Neural cell (in vitro differentiated cells): ENCODE data around the gene C11orf21. TPM values are rescaled to one million over a fixed set of nuclear protein-coding genes. Genes with fewer than 3 reads are reported as not detected.

Experiments used
- H2AFZ ChIP-seq: fragments of 200-600, 300-800 bp; sonication (generic), shearing (Covaris generic); 2 replicates; pipeline ENCODE4 v1.6.0; 2014; ENCODE audit warnings: low read depth, mild to moderate bottlenecking, antibody characterized with exemption, low read length, moderate library complexity
- H3F3A ChIP-seq: fragments of 200-600 bp; shearing (Covaris generic); 2 replicates; pipeline ENCODE4 v1.6.1; 2016; ENCODE audit warnings: mild to moderate bottlenecking, moderate library complexity, mixed read lengths, antibody characterized with exemption, low read length; ENCODE audit not compliant: insufficient read depth, poor library complexity, severe bottlenecking
- H3K27ac ChIP-seq: fragments of 200-600, 300-800 bp; sonication (generic), shearing (Covaris generic); 2 replicates; pipeline ENCODE4 v1.5.1; 2014; ENCODE audit warnings: mild to moderate bottlenecking, low read length, moderate library complexity
- H3K27me3 ChIP-seq: fragments of 300-800, 200-600 bp; sonication (generic), shearing (Covaris generic); 2 replicates; pipeline ENCODE4 v1.6.0; 2014; ENCODE audit warnings: mild to moderate bottlenecking, low read depth, low read length, moderate library complexity; ENCODE audit not compliant: insufficient read depth
- H3K36me3 ChIP-seq: fragments of 300-800, 200-600 bp; sonication (generic), shearing (Covaris generic); 2 replicates; pipeline ENCODE4 v1.5.1; 2014; ENCODE audit warnings: mild to moderate bottlenecking, antibody characterized with exemption, low read length, moderate library complexity; ENCODE audit not compliant: insufficient read depth
- H3K4me2 ChIP-seq: fragments of 300-800, 200-600 bp; sonication (generic), shearing (Covaris generic); 2 replicates; pipeline ENCODE4 v1.6.0; 2014; ENCODE audit warnings: mild to moderate bottlenecking, low read length
- H3K4me3 ChIP-seq: fragments of 300-800, 200-600 bp; sonication (generic), shearing (Covaris generic); 2 replicates; pipeline ENCODE4 v1.5.1; 2014; ENCODE audit warnings: mild to moderate bottlenecking, low read length, moderate library complexity
- H3K79me2 ChIP-seq: fragments of 200-600 bp; shearing (Covaris generic); replicated peaks from 2 replicates; pipeline ENCODE4 v1.6.0; 2014; ENCODE audit warnings: mild to moderate bottlenecking, low read length, moderate library complexity; ENCODE audit not compliant: insufficient read depth
- H3K9ac ChIP-seq: fragments of 300-800, 200-600 bp; sonication (generic), shearing (Covaris generic); 2 replicates; pipeline ENCODE4 v1.6.1; 2016; ENCODE audit warnings: mild to moderate bottlenecking, low read length, mixed read lengths
- H3K9me2 ChIP-seq: fragments of 200-600 bp; shearing (Covaris generic); 2 replicates; pipeline ENCODE4 v1.6.1; 2016; ENCODE audit warnings: mild to moderate bottlenecking, low read length, mixed read lengths; ENCODE audit not compliant: insufficient read depth
- H3K9me3 ChIP-seq: fragments of 200-600, 300-800 bp; sonication (generic), shearing (Covaris generic); 2 replicates; pipeline ENCODE4 v1.6.1; 2016; ENCODE audit warnings: mild to moderate bottlenecking, mixed run types, low read length, moderate library complexity, mixed read lengths
- H4K20me1 ChIP-seq: fragments of 200-600 bp; shearing (Covaris generic); 2 replicates; pipeline ENCODE4 v1.6.1; 2016; ENCODE audit warnings: mild to moderate bottlenecking, mixed run types; ENCODE audit not compliant: insufficient read depth
- CTCF ChIP-seq: fragments of 450-650 bp; IDR thresholded peaks from 2 replicates; pipeline ENCODE4 v1.5.1; 2014; ENCODE audit warnings: antibody characterized with exemption, mild to moderate bottlenecking, moderate library complexity; ENCODE audit not compliant: poor library complexity, severe bottlenecking
- EP300 ChIP-seq: fragments of 450-650 bp; conservative IDR thresholded peaks from 2 replicates; pipeline ENCODE4 v1.6.1; 2014; ENCODE audit warnings: antibody characterized with exemption, mild to moderate bottlenecking, moderate library complexity; ENCODE audit not compliant: poor library complexity, severe bottlenecking
- EZH2 ChIP-seq: fragments of 200-600, 300-800 bp; shearing (Covaris generic), sonication (generic); IDR thresholded peaks from 2 replicates; pipeline ENCODE4 v1.6.1; 2014; ENCODE audit warnings: antibody characterized with exemption, low read length, borderline replicate concordance, mild to moderate bottlenecking; ENCODE audit not compliant: insufficient read depth, poor library complexity, severe bottlenecking
- MXI1 ChIP-seq: fragments of 450-650 bp; conservative IDR thresholded peaks from 2 replicates; pipeline ENCODE4 v1.6.1; 2014; ENCODE audit warnings: antibody characterized with exemption, mild to moderate bottlenecking; ENCODE audit not compliant: poor library complexity, severe bottlenecking
- POLR2AphosphoS5 ChIP-seq: IDR thresholded peaks from 2 replicates; pipeline ENCODE4 v1.6.1; 2012
- RAD21 ChIP-seq: fragments of 450-650 bp; conservative IDR thresholded peaks from 2 replicates; pipeline ENCODE4 v1.6.1; 2014; ENCODE audit warnings: antibody characterized with exemption, mild to moderate bottlenecking, moderate library complexity
- REST ChIP-seq: IDR thresholded peaks from 2 replicates; pipeline ENCODE4 v1.6.1; 2012; ENCODE audit warnings: borderline replicate concordance
- SMC3 ChIP-seq: fragments of 450-650 bp; conservative IDR thresholded peaks from 2 replicates; pipeline ENCODE4 v1.6.1; 2014; ENCODE audit warnings: antibody characterized with exemption, mild to moderate bottlenecking, moderate library complexity; ENCODE audit not compliant: poor library complexity
- TAF1 ChIP-seq: IDR thresholded peaks from 2 replicates; pipeline ENCODE4 v1.6.1; 2012; ENCODE audit warnings: low read depth
- polyA plus RNA-seq: library from polyadenylated mRNA; depleted of rRNA; stranded (reverse); fragments of >200 nt; gene quantifications from 2 replicates; pipeline ENCODE4 v1.2.3, GENCODE V29; 2014

C11orf21 gene
- polyA plus RNA-seq, 1 donor from 2014 or later: not detected

GRCh38 chr11:2310786-2311352 is 9.2 kb upstream of the C11orf21 start:
- Histone ChIP-seq H3K27ac (no peak overlapping the region), H3K4me3 (no peak overlapping the region), H2AFZ (no peak overlapping the region), H3K36me3 (no peaks in the 10 kb centered on the region), H3F3A (no peaks in the 10 kb centered on the region), H3K9ac (no peak overlapping the region), H4K20me1 (no peaks in the 10 kb centered on the region), H3K9me2 (no peaks in the 10 kb centered on the region), H3K79me2 (no peaks in the 10 kb centered on the region), H3K27me3 (no peaks in the 10 kb centered on the region), H3K4me2 (no peak overlapping the region), H3K9me3 (no peaks in the 10 kb centered on the region)
- TF ChIP-seq EP300 (no peak), SMC3 (no peak), TAF1 (no peak), POLR2AphosphoS5 (no peak)

- H3K27me3 ChIP-seq: no peaks in the 10 kb centered on the region
- no peak overlapping the region for H3K4me2 ChIP-seq
- no peaks in the 10 kb centered on the region for H3K9me2 ChIP-seq
- no peaks in the 10 kb centered on the region for H3K36me3 ChIP-seq
- no peak overlapping the region for H3K9ac ChIP-seq
- no peak overlapping the region for H3K27ac ChIP-seq
- no peak for TF ChIP-seq CTCF
- no peak for TF ChIP-seq EZH2
- no peak for TF ChIP-seq TAF1
- H3K4me3 ChIP-seq: no peak overlapping the region
- H2AFZ ChIP-seq: no peak overlapping the region
- no peaks in the 10 kb centered on the region for H3K79me2 ChIP-seq
- no peaks in the 10 kb centered on the region for H4K20me1 ChIP-seq
- H3F3A ChIP-seq: no peaks in the 10 kb centered on the region
- H3K9me3 ChIP-seq: no peaks in the 10 kb centered on the region
Measured at GRCh38 chr11:2310073-2310785, 8.5 kb upstream of the C11orf21 start.

- H3K4me2 ChIP-seq: no peak overlapping the region
- no peaks in the 10 kb centered on the region for H3K36me3 ChIP-seq
- no peaks in the 10 kb centered on the region for H3K79me2 ChIP-seq
- H3F3A ChIP-seq: no peaks in the 10 kb centered on the region
- H3K9me3 ChIP-seq: no peaks in the 10 kb centered on the region
- no peak overlapping the region for H3K9ac ChIP-seq
- H3K27ac ChIP-seq: no peak overlapping the region
- no peaks in the 10 kb centered on the region for H3K9me2 ChIP-seq
- H3K4me3 ChIP-seq: no peak overlapping the region
- H2AFZ ChIP-seq: no peak overlapping the region
- no peaks in the 10 kb centered on the region for H4K20me1 ChIP-seq
- TF ChIP-seq EP300: no peak
- no peak for TF ChIP-seq TAF1
- TF ChIP-seq RAD21: no peak
- no peak for TF ChIP-seq REST
- TF ChIP-seq EZH2: no peak
- no peak for TF ChIP-seq MXI1
- no peak for TF ChIP-seq CTCF
- no peak for TF ChIP-seq POLR2AphosphoS5
- TF ChIP-seq SMC3: no peak
- no peaks in the 10 kb centered on the region for H3K27me3 ChIP-seq
Measured at GRCh38 chr11:2309251-2310072, 7.7 kb upstream of the C11orf21 start.
